Lung (tissue), 12 donors: ENCODE data around the gene HMCN2. TPM values are rescaled to one million over a fixed set of nuclear protein-coding genes. Genes with fewer than 3 reads are reported as not detected.

ENCODE experiments used
- ATAC-seq: fragments of 200-7000 bp; cut with Tn5 transposase; one replicate; pipeline ENCODE4 v1.9.1; 2020; ENCODE audit warnings: moderate number of reproducible peaks; ENCODE audit not compliant: insufficient read depth, low FRiP score
- DNase-seq, 3 donors: peaks; one replicate each; pipeline ENCODE4 v3.0.0-alpha.2; 2013 to 2017
- H3K27ac ChIP-seq, 2 donors: one replicate each; pipeline ENCODE4 v1.5.1; 2013; ENCODE audit warnings: mild to moderate bottlenecking in 2 of 2, moderate library complexity in 2 of 2, control low read depth in 1 of 2, inconsistent platforms in 1 of 2, low read depth in 1 of 2, low read length in 1 of 2
- H3K27me3 ChIP-seq, 3 donors: one replicate each; pipeline ENCODE4 v1.5.1; 2013; ENCODE audit warnings: low read length in 2 of 3; ENCODE audit not compliant: control insufficient read depth in 3 of 3, insufficient read depth in 3 of 3
- H3K36me3 ChIP-seq, 4 donors: one replicate each; pipeline ENCODE4 v1.5.1; 2013; ENCODE audit warnings: low read length in 4 of 4, mild to moderate bottlenecking in 1 of 4, moderate library complexity in 1 of 4; ENCODE audit not compliant: control insufficient read depth in 4 of 4, insufficient read depth in 4 of 4
- H3K4me1 ChIP-seq, 5 donors: one replicate each; pipeline ENCODE4 v1.5.1; 2013; ENCODE audit warnings: low read length in 5 of 5, mild to moderate bottlenecking in 2 of 5, moderate library complexity in 1 of 5; ENCODE audit not compliant: control insufficient read depth in 5 of 5, insufficient read depth in 5 of 5
- H3K4me3 ChIP-seq: one replicate; pipeline ENCODE4 v1.5.1; 2013; ENCODE audit warnings: mild to moderate bottlenecking, control low read depth, moderate library complexity
- H3K9ac ChIP-seq, 2 donors: one replicate each; pipeline ENCODE4 v1.5.1; 2013; ENCODE audit warnings: low read length in 2 of 2, control low read depth in 1 of 2; ENCODE audit not compliant: insufficient read depth in 1 of 2
- H3K9me3 ChIP-seq, 4 donors: one replicate each; pipeline ENCODE4 v1.5.1; 2013; ENCODE audit warnings: low read length in 3 of 4, mild to moderate bottlenecking in 1 of 4, moderate library complexity in 1 of 4; ENCODE audit not compliant: control insufficient read depth in 4 of 4, insufficient read depth in 3 of 4
- whole genome bisulfite sequencing, 2 donors: extraction: QIAGEN DNeasy Blood & Tissue Kit; methylation state at CpG; one replicate each; pipeline ENCODE4 v1.1.7; 2013; 5-methylcytosine and 5-hydroxymethylcytosine counted together
- polyA plus RNA-seq, 2 donors: library from polyadenylated mRNA; stranded (reverse); fragments of 200-250 nt; gene quantifications; one replicate each; pipeline ENCODE4 v1.2.1, GENCODE V29; 2013
- total RNA-seq, 2 donors: library from RNA; depleted of rRNA in 1 of 2; stranded (reverse); fragments of >200 nt in 1 of 2; gene quantifications; one replicate each; pipeline ENCODE4 v1.2.1, GENCODE V29; 2014 to 2021
- TF ChIP-seq, protein P1 (sequence below): IDR thresholded peaks from 2 replicates; pipeline ENCODE4 v1.5.1; 2012; ENCODE audit warnings: mild to moderate bottlenecking; ENCODE audit errors: control extremely low read depth, extremely low read depth
- donor health status: control.
- donor health status: control.
- donor health status: Bipolar disorder and iron deficiency.
- donor health status: healthy.
- donor health status: DM: yes; HTN: yes; CAD: no.

HMCN2 gene
- total and polyA plus RNA-seq, 4 donors: 2.1 to 5.2 (median 3.7) TPM

DNA sequence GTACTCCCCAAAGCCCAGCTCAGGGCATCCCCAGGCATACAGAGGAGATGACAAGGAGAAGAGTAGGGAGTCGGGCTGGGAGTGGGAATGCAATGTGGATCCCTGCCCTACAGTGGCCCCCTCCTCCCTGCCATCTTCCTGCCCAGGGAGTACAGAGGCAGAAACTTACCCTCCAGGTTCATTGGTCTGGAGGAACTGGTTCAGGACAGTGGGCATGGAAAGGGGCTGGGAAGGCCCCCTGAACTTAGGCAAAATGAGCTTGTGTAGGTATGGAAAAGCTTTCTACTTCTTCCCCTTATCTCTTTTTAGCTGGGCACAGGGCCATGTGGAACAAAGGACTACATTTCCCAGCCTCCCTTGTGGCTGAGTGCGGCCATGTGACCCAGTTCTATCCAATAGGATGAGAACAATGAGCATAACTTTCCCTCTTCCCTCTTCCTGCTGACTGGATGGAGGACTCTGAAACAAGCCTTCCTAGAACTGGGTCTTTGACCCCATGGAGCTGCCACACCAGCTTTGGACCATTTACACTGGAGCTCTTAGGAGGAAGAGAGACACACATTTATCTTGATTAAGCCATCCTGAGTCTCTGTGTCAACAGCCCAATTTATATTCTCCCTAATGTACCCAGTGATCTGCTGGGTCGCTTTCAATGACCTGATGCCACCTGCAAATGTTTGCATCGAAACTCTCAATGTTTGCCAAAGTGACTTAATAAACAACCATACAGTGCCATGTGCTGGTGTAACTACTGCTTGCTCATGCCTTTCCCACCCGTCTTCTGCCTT, 25.0 kb upstream of the HMCN2 start:
- Histone ChIP-seq H3K4me3 (no peak overlapping the region), H3K36me3 (no peaks in the 10 kb centered on the region), H3K27ac (no peak overlapping the region), H3K4me1 (peaks cover 0 to 8% (median 0%) of the 10 kb centered on the region in 5 donors), H3K27me3 (no peaks in the 10 kb centered on the region), H3K9ac (no peak overlapping the region), H3K9me3 (peaks cover 0 to 2% (median 0%) of the 10 kb centered on the region in 4 donors)
- TF ChIP-seq, protein P1, sequence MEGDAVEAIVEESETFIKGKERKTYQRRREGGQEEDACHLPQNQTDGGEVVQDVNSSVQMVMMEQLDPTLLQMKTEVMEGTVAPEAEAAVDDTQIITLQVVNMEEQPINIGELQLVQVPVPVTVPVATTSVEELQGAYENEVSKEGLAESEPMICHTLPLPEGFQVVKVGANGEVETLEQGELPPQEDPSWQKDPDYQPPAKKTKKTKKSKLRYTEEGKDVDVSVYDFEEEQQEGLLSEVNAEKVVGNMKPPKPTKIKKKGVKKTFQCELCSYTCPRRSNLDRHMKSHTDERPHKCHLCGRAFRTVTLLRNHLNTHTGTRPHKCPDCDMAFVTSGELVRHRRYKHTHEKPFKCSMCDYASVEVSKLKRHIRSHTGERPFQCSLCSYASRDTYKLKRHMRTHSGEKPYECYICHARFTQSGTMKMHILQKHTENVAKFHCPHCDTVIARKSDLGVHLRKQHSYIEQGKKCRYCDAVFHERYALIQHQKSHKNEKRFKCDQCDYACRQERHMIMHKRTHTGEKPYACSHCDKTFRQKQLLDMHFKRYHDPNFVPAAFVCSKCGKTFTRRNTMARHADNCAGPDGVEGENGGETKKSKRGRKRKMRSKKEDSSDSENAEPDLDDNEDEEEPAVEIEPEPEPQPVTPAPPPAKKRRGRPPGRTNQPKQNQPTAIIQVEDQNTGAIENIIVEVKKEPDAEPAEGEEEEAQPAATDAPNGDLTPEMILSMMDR: no peak
- ATAC-seq: peak; percentile 23
- peak; percentile 76 to 84 (median 82) for DNase-seq
- WGBS, 2 donors: 77 to 86% methylated on average over 5 of the region's 5 CpGs

DNA sequence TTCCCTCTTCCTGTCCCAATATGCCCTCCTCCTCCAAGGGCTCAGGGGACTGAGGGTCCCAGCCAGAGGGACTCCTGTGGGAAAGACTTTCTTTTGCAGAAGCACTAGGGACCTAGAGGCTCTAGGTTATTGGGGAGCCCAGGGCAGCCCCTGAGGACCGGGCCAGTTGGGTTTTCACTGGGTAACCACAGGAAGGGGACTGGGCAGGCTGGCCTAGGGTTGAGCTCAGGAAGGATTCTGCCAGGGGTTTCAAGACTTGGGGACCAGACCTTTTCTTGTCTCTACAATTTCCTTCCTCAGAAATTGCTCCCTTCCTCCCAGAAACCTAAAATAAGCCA, 24.4 kb upstream of the HMCN2 start:
- Histone ChIP-seq H3K4me1 (peaks cover 0 to 3% (median 0%) of the 10 kb centered on the region in 5 donors), H3K4me3 (no peak overlapping the region), H3K27ac (no peak overlapping the region), H3K36me3 (no peaks in the 10 kb centered on the region), H3K9ac (no peak overlapping the region), H3K9me3 (peaks cover 0 to 2% (median 0%) of the 10 kb centered on the region in 4 donors), H3K27me3 (no peaks in the 10 kb centered on the region)
- no peak for ATAC-seq
- no peak for DNase-seq
- TF ChIP-seq, protein P1: no peak
- WGBS, 2 donors: 76 to 79% methylated on average over 1 of the region's 1 CpG

- ATAC-seq (no peak), DNase-seq (no peak)
- 85 to 90% methylated on average over 11 of the region's 11 CpGs for WGBS, 2 donors
- H3K27ac ChIP-seq: no peak overlapping the region
- H3K9ac ChIP-seq: no peak overlapping the region
- H3K4me3 ChIP-seq: no peak overlapping the region
- H3K9me3 ChIP-seq: peaks cover 0 to 2% (median 0%) of the 10 kb centered on the region in 4 donors
- peaks cover 0 to 3% (median 0%) of the 10 kb centered on the region in 5 donors for H3K4me1 ChIP-seq
- no peaks in the 10 kb centered on the region for H3K27me3 ChIP-seq
- H3K36me3 ChIP-seq: no peaks in the 10 kb centered on the region
- TF ChIP-seq, protein P1: no peak
Observed at GRCh38 chr9:130242270-130243014, 23.1 kb upstream of the HMCN2 start.
